Forelimb muscle (tissue), 1 donor: ENCODE data around the gene LY6G5C. TPM values are rescaled to one million over a fixed set of nuclear protein-coding genes. Genes with fewer than 3 reads are reported as not detected.

Source experiments
- DNase-seq: peaks from one replicate; pipeline ENCODE4 v3.0.0-alpha.2; 2013; ENCODE audit warnings: low read depth
- polyA plus RNA-seq: library from polyadenylated mRNA; unstranded; fragments of 120-200 nt; gene quantifications from one replicate; pipeline ENCODE4 v1.2.1, GENCODE V29; 2013; ENCODE audit not compliant: insufficient read length

LY6G5C gene
- polyA plus RNA-seq, 1 donor: 2.7 TPM

GRCh38 chr6:31642798-31643570 lies 37.9 kb downstream of the LY6G5C start:
- no peak for DNase-seq

- DNase-seq: no peak
These were observed 39.5 kb downstream of the LY6G5C start for GRCh38 chr6:31641370-31641769.

GRCh38 chr6:31640612-31641011 lies 40.3 kb downstream of the LY6G5C start:
- no peak for DNase-seq

- no peak for DNase-seq
These were observed 41.4 kb downstream of the LY6G5C start for GRCh38 chr6:31639449-31639861.

- DNase-seq: no peak
These were observed 41.8 kb downstream of the LY6G5C start for GRCh38 chr6:31639043-31639442.

GRCh38 chr6:31636698-31637596 lies 43.9 kb downstream of the LY6G5C start:
- no peak for DNase-seq

GRCh38 chr6:31634969-31635575 lies 45.8 kb downstream of the LY6G5C start:
- DNase-seq: no peak

GRCh38 chr6:31634131-31634530 lies 46.7 kb downstream of the LY6G5C start:
- no peak for DNase-seq

GRCh38 chr6:31633447-31633846 lies 47.4 kb downstream of the LY6G5C start:
- no peak for DNase-seq

GRCh38 chr6:31632279-31632946 lies 48.5 kb downstream of the LY6G5C start:
- no peak for DNase-seq

GRCh38 chr6:31631681-31632278 lies 49.1 kb downstream of the LY6G5C start:
- no peak for DNase-seq

- no peak for DNase-seq
These were observed 49.7 kb downstream of the LY6G5C start for GRCh38 chr6:31631209-31631608.

GRCh38 chr6:31630177-31630934 lies 50.5 kb downstream of the LY6G5C start:
- no peak for DNase-seq

GRCh38 chr6:31629014-31629413 lies 51.9 kb downstream of the LY6G5C start:
- DNase-seq: no peak

- DNase-seq: no peak
These were observed 53.1 kb downstream of the LY6G5C start for GRCh38 chr6:31627690-31628287.

- DNase-seq: no peak
These were observed 53.9 kb downstream of the LY6G5C start for GRCh38 chr6:31626952-31627351.
